ENCODE results near the gene OPCML. TPM values are rescaled to one million over a fixed set of nuclear protein-coding genes. Genes with fewer than 3 reads are reported as not detected.

The OPCML gene
- total and polyA plus RNA-seq, 2 donors (not counting 1 experiment from before 2014, with no cell fraction given), result not detected

GRCh38 chr11:133337951-133338418, 194.3 kb downstream of the OPCML start:
- H3K36me3 ChIP-seq (replicated peaks in 1 of 2; ENCODE audit: control extremely low read depth in 1 of 2, control insufficient read depth in 1 of 2, extremely low read depth in 1 of 2, insufficient read depth in 2 of 2, low read length in 1 of 2), result no peaks in the 10 kb centered on the region
- H3K9me3 Mint-ChIP-seq (ENCODE audit: insufficient read depth), result peaks cover 2% of the 10 kb centered on the region
- no peaks in the 10 kb centered on the region for H3K4me1 ChIP-seq (ENCODE audit: control insufficient read depth in 2 of 2, insufficient read depth in 2 of 2, low read length in 2 of 2)
- ATAC-seq (ENCODE audit: low read depth), result no peak
- WGBS (ENCODE audit: insufficient coverage), result 85% methylated on average over 5 of the region's 7 CpGs
- intact Hi-C loops (cut with micrococcal nuclease), result no loop called here
- H3K27me3 Mint-ChIP-seq, result no peaks in the 10 kb centered on the region
- ChIA-PET CTCF (no interaction called here), POLR2A (no interaction called here)
- H3K9me3 ChIP-seq (ENCODE audit: control extremely low read depth in 1 of 3, control insufficient read depth in 2 of 3, insufficient read depth in 1 of 3, low read length in 2 of 3), result peaks cover 0 to 4% (median 0%) of the 10 kb centered on the region in 3 donors
- no peaks in the 10 kb centered on the region for H4K20me1 ChIP-seq (ENCODE audit: control insufficient read depth, insufficient read depth, low read length, poor library complexity, severe bottlenecking)
- no peak overlapping the region for H3K27ac Mint-ChIP-seq
- no peak overlapping the region for H3K4me2 ChIP-seq (replicated peaks; ENCODE audit: low read depth, low read length, poor library complexity, severe bottlenecking)
- H3K4me3 ChIP-seq (ENCODE audit: control extremely low read depth in 1 of 5, extremely low read depth in 1 of 5, insufficient read depth in 1 of 5, low read depth in 2 of 5, low read length in 4 of 5), result no peak overlapping the region
- H3K4me3 Mint-ChIP-seq, result no peak overlapping the region
- no peak for DNase-seq
- no peak overlapping the region for H3K27ac ChIP-seq (ENCODE audit: low read length in 2 of 2)
- no peaks in the 10 kb centered on the region for H3K79me2 ChIP-seq (ENCODE audit: control insufficient read depth, insufficient read depth, low read length)
- no peaks in the 10 kb centered on the region for H3K27me3 ChIP-seq (replicated peaks in 1 of 4; ENCODE audit: control extremely low read depth in 1 of 4, control insufficient read depth in 3 of 4, insufficient read depth in 4 of 4, low read length in 3 of 4)
- no peaks in the 10 kb centered on the region for H3K4me1 Mint-ChIP-seq
- H3K9ac ChIP-seq (ENCODE audit: low read length), result no peak overlapping the region
- no peak for TF ChIP-seq EZH2 (IDR thresholded peaks at IDR 0.05; ENCODE audit: borderline replicate concordance, insufficient read depth, low read depth, low read length, poor library complexity, severe bottlenecking)
- no peak for TF ChIP-seq CTCF (IDR thresholded peaks at IDR 0.05)
- H2AFZ ChIP-seq (ENCODE audit: insufficient read depth, low read depth, low read length, poor library complexity, severe bottlenecking), result no peak overlapping the region

GRCh38 chr11:133337193-133337592, 195.1 kb downstream of the OPCML start:
- Histone ChIP-seq H3K4me1 (ENCODE audit: control insufficient read depth in 2 of 2, insufficient read depth in 2 of 2, low read length in 2 of 2) (no peaks in the 10 kb centered on the region), H3K27me3 (replicated peaks in 1 of 4; ENCODE audit: control extremely low read depth in 1 of 4, control insufficient read depth in 3 of 4, insufficient read depth in 4 of 4, low read length in 3 of 4) (no peaks in the 10 kb centered on the region), H3K4me2 (replicated peaks; ENCODE audit: low read depth, low read length, poor library complexity, severe bottlenecking) (no peak overlapping the region), H2AFZ (ENCODE audit: insufficient read depth, low read depth, low read length, poor library complexity, severe bottlenecking) (no peak overlapping the region), H3K4me3 (ENCODE audit: control extremely low read depth in 1 of 5, extremely low read depth in 1 of 5, insufficient read depth in 1 of 5, low read depth in 2 of 5, low read length in 4 of 5) (no peak overlapping the region), H3K36me3 (replicated peaks in 1 of 2; ENCODE audit: control extremely low read depth in 1 of 2, control insufficient read depth in 1 of 2, extremely low read depth in 1 of 2, insufficient read depth in 2 of 2, low read length in 1 of 2) (no peaks in the 10 kb centered on the region), H3K9ac (ENCODE audit: low read length) (no peak overlapping the region), H4K20me1 (ENCODE audit: control insufficient read depth, insufficient read depth, low read length, poor library complexity, severe bottlenecking) (no peaks in the 10 kb centered on the region), H3K27ac (ENCODE audit: low read length in 2 of 2) (no peak overlapping the region), H3K9me3 (ENCODE audit: control extremely low read depth in 1 of 3, control insufficient read depth in 2 of 3, insufficient read depth in 1 of 3, low read length in 2 of 3) (peaks cover 0 to 4% (median 0%) of the 10 kb centered on the region in 3 donors), H3K79me2 (ENCODE audit: control insufficient read depth, insufficient read depth, low read length) (no peaks in the 10 kb centered on the region)
- intact Hi-C loops (cut with micrococcal nuclease), result no loop called here
- H3K4me1 Mint-ChIP-seq, result no peaks in the 10 kb centered on the region
- H3K27ac Mint-ChIP-seq, result no peak overlapping the region
- H3K4me3 Mint-ChIP-seq, result no peak overlapping the region
- WGBS (ENCODE audit: insufficient coverage), result 94% methylated on average over 4 of the region's 4 CpGs
- ChIA-PET CTCF (no interaction called here), POLR2A (no interaction called here)
- DNase-seq (no peak), ATAC-seq (ENCODE audit: low read depth) (no peak)
- no peak for TF ChIP-seq EZH2 (IDR thresholded peaks at IDR 0.05; ENCODE audit: borderline replicate concordance, insufficient read depth, low read depth, low read length, poor library complexity, severe bottlenecking)
- TF ChIP-seq CTCF (IDR thresholded peaks at IDR 0.05), result no peak
- H3K9me3 Mint-ChIP-seq (ENCODE audit: insufficient read depth), result peaks cover 2% of the 10 kb centered on the region
- H3K27me3 Mint-ChIP-seq, result no peaks in the 10 kb centered on the region
